K562 (cell line): ENCODE data around the gene FAM110D. TPM values are rescaled to one million over a fixed set of nuclear protein-coding genes. Genes with fewer than 3 reads are reported as not detected.

Source experiments
- ATAC-seq: fragments of 200-7000 bp; cut with Tn5 transposase; 3 replicates; pipeline ENCODE4 v1.9.1; 2020; ENCODE audit warnings: moderate library complexity
- BruUV-seq: library from RNA; stranded (reverse); fragments of 400-500 nt; replicated peaks from 2 replicates; lab custom pipeline; 2021; lab: Mats Ljungman, UMichigan
- CTCF ChIA-PET: fragments of 300-600 bp; formaldehyde crosslinking; extraction: SDS; loops from one replicate; lab custom pipeline; 2021; ENCODE audit warnings: low intra/inter-chr PET ratio; lab: Yijun Ruan, JAX
- POLR2A ChIA-PET: fragments of 300-600, 350-650 bp; sonication (Branson Sonifier 250); formaldehyde crosslinking; extraction: SDS; loops from one replicate; lab custom pipeline; 2021; ENCODE audit warnings: antibody characterized with exemption, inconsistent platforms; lab: Yijun Ruan, JAX
- DNase-seq, 4 experiments: peaks; one replicate each; pipeline versions ENCODE4 v3.0.0 to v3.0.0-alpha.2; 2011 to 2018; ENCODE audit warnings: low spot score in 3 of 4, mixed read lengths in 3 of 4; ENCODE audit errors: extremely low read depth in 1 of 4
- FAIRE-seq: peaks from 2 replicates; lab custom pipeline; 2011; peaks lifted over from hg19 to GRCh38; lab: Jason Lieb, UNC
- H2AFZ ChIP-seq: 2 replicates; pipeline ENCODE4 v1.6.0; 2011; ENCODE audit warnings: low read depth, low read length, control low read depth, inconsistent platforms
- H3K27ac ChIP-seq: fragments of 200-600 bp; 3 replicates; pipeline ENCODE4 v1.8.0; 2011; ENCODE audit warnings: low read depth, mild to moderate bottlenecking, control low read depth, inconsistent platforms, low read length, moderate library complexity, mixed read lengths; ENCODE audit errors: extremely low read depth
- H3K27me3 ChIP-seq, 2 experiments: fragments of 300-600 bp in 1 of 2; 2 replicates in 1 of 2; 3 replicates in 1 of 2; pipeline versions ENCODE4 v1.6.0 to v1.8.0; 2011; ENCODE audit warnings: inconsistent platforms in 2 of 2, low read length in 2 of 2, mild to moderate bottlenecking in 1 of 2, mixed read lengths in 1 of 2, moderate library complexity in 1 of 2; ENCODE audit not compliant: control insufficient read depth in 2 of 2, insufficient read depth in 2 of 2
- H3K36me3 ChIP-seq: fragments of 300-600 bp; 3 replicates; pipeline ENCODE4 v1.8.0; 2011; ENCODE audit warnings: mild to moderate bottlenecking, low read length, inconsistent platforms; ENCODE audit not compliant: control insufficient read depth, insufficient read depth
- H3K4me1 ChIP-seq, 2 experiments: fragments of 200-600 bp in 1 of 2; replicated peaks in 1 of 2; 2 replicates in 1 of 2; 3 replicates in 1 of 2; pipeline versions ENCODE4 v1.5.1 to v1.8.0; 2011; ENCODE audit warnings: inconsistent platforms in 2 of 2, low read length in 2 of 2, mild to moderate bottlenecking in 1 of 2, mixed read lengths in 1 of 2, moderate library complexity in 1 of 2; ENCODE audit not compliant: control insufficient read depth in 2 of 2, insufficient read depth in 2 of 2
- H3K4me2 ChIP-seq: 2 replicates; pipeline ENCODE4 v1.6.1; 2011; ENCODE audit warnings: low read length, control low read depth, inconsistent platforms, mixed read lengths; ENCODE audit not compliant: insufficient read depth
- H3K4me3 ChIP-seq: fragments of 200-600 bp; sonication (generic), shearing (Covaris generic); 2 replicates; pipeline ENCODE4 v1.5.1; 2016; ENCODE audit warnings: control low read depth, inconsistent platforms
- H3K79me2 ChIP-seq: fragments of 200-600 bp; 3 replicates; pipeline ENCODE4 v1.8.0; 2011; ENCODE audit warnings: low read length, inconsistent platforms; ENCODE audit not compliant: control insufficient read depth, insufficient read depth
- H3K9ac ChIP-seq, 2 experiments: 2 replicates each; pipeline versions ENCODE4 v1.6.0 to v1.6.1; 2011; ENCODE audit warnings: low read depth in 2 of 2, low read length in 2 of 2, control low read depth in 1 of 2, inconsistent platforms in 1 of 2, mild to moderate bottlenecking in 1 of 2, mixed read lengths in 1 of 2; ENCODE audit not compliant: insufficient read depth in 1 of 2
- H3K9me1 ChIP-seq: one replicate; pipeline ENCODE4 v1.6.0; 2011; ENCODE audit warnings: inconsistent platforms, mild to moderate bottlenecking, low read length, moderate library complexity; ENCODE audit not compliant: control insufficient read depth, insufficient read depth
- H3K9me3 ChIP-seq: replicated peaks from 2 replicates; pipeline ENCODE4 v1.5.1; 2011; ENCODE audit warnings: low read depth, low read length, inconsistent platforms; ENCODE audit not compliant: control insufficient read depth, insufficient read depth
- H4K20me1 ChIP-seq: replicated peaks from 2 replicates; pipeline ENCODE4 v1.6.1; 2011; ENCODE audit warnings: low read length, inconsistent platforms, mixed read lengths; ENCODE audit not compliant: control insufficient read depth, insufficient read depth
- PRDM10 ChIP-seq: fragments of 450-650 bp; IDR thresholded peaks from 2 replicates; pipeline ENCODE4 v1.6.1; 2018; ENCODE audit not compliant: partially characterized antibody
- ZNF449 ChIP-seq: fragments of 250-450 bp; sonication (Bioruptor Pico); IDR thresholded peaks from 2 replicates; pipeline ENCODE4 v1.8.0; 2022; ENCODE audit warnings: moderate library complexity, mild to moderate bottlenecking, inconsistent platforms
- WGBS: fragments of 100-300 bp; shearing (Covaris generic); methylation state at CpG from one replicate; pipeline ENCODE4 v1.1.6; 2016; ENCODE audit warnings: low coverage, mixed read lengths; ENCODE audit not compliant: insufficient coverage; ENCODE audit errors: missing lambda C conversion rate; 5-methylcytosine and 5-hydroxymethylcytosine counted together
- in situ Hi-C: fragments of 300-500 bp; cut with MboI; formaldehyde crosslinking; loops from 4 replicates; pipeline ENCODE4 v1.15.0; 2018; ENCODE audit warnings: inconsistent platforms, mixed read lengths
- intact Hi-C: fragments of 100-400 bp; cut with micrococcal nuclease; formaldehyde crosslinking; loops from 2 replicates; pipeline ENCODE4 v1.14.2; 2022
- polyA plus RNA-seq, 8 experiments: library from polyadenylated mRNA; depleted of rRNA in 4 of 8; stranded (reverse) in 5 of 8; unstranded in 3 of 8; fragments of >200 nt; fragmentation: Nextera tagmentation in 2 of 8; fragmentation: Illumina TruSeq in 1 of 8; extraction: Ambion mirVana in 2 of 8; extraction: Trizol in 1 of 8; gene quantifications; 2 replicates each; pipeline versions ENCODE4 v1.2.1 to v1.2.3, GENCODE V29; 2011 to 2014; ENCODE audit warnings: inconsistent platforms in 1 of 8, missing spikeins in 1 of 8
- total RNA-seq, 7 experiments: library from RNA; depleted of rRNA in 6 of 7; stranded (reverse); fragments of >200 nt in 6 of 7; fragmentation: Illumina TruSeq in 2 of 7; extraction: Trizol in 2 of 7; gene quantifications; 2 replicates each; pipeline versions ENCODE4 v1.2.1 to v1.2.3, GENCODE V29; 2011 to 2021; ENCODE audit warnings: low replicate concordance in 1 of 7

Gene FAM110D
- total and polyA plus RNA-seq, 9 of the 15 experiments (the other 6 are each of a cell fraction or from before 2014, with no cell fraction given), result 0.04 to 1.1 (median 0.33) TPM

GRCh38 chr1:26197813-26198212, 38.9 kb downstream of the FAM110D start:
- H3K9ac ChIP-seq, result no peak overlapping the region
- H3K79me2 ChIP-seq, result no peaks in the 10 kb centered on the region
- no peak overlapping the region for H3K27ac ChIP-seq

More at GRCh38 chr1:26197813-26198212, 38.9 kb downstream of the FAM110D start:
- intact Hi-C loops, result no loop called here
- H3K9me3 ChIP-seq, result no peaks in the 10 kb centered on the region
- POLR2A ChIA-PET, result interaction anchor here (0.6 to 0.7 kb wide), 2 partner anchors 181 to 302 kb away, joined by 3 read pairs; no protein-coding TSS in a partner anchor
- DNase-seq (no peak), ATAC-seq (no peak), FAIRE-seq (no peak)
- H3K27me3 ChIP-seq, result no peaks in the 10 kb centered on the region
- H3K4me3 ChIP-seq, result no peak overlapping the region
- no peaks in the 10 kb centered on the region for H3K9me1 ChIP-seq
- CTCF ChIA-PET, result no interaction called here
- H3K36me3 ChIP-seq, result no peaks in the 10 kb centered on the region
- in situ Hi-C loops, result no loop called here
- H3K4me1 ChIP-seq, result peaks cover 23 to 30% of the 10 kb centered on the region in 2 experiments
- WGBS, result 54% methylated on average over 11 of the region's 11 CpGs
- H3K4me2 ChIP-seq, result no peak overlapping the region
- BruUV-seq, result no TSS peak
- H4K20me1 ChIP-seq, result no peaks in the 10 kb centered on the region
- TF ChIP-seq PRDM10, result peak; percentile 30
- TF ChIP-seq ZNF449, result no peak
- H2AFZ ChIP-seq, result no peak overlapping the region
